Measurements from ENCODE around the gene ANAPC13.

GRCh38 chr3:134446800-134447199 is 39.0 kb downstream of the ANAPC13 start:
- TF ChIP-seq, protein P1, sequence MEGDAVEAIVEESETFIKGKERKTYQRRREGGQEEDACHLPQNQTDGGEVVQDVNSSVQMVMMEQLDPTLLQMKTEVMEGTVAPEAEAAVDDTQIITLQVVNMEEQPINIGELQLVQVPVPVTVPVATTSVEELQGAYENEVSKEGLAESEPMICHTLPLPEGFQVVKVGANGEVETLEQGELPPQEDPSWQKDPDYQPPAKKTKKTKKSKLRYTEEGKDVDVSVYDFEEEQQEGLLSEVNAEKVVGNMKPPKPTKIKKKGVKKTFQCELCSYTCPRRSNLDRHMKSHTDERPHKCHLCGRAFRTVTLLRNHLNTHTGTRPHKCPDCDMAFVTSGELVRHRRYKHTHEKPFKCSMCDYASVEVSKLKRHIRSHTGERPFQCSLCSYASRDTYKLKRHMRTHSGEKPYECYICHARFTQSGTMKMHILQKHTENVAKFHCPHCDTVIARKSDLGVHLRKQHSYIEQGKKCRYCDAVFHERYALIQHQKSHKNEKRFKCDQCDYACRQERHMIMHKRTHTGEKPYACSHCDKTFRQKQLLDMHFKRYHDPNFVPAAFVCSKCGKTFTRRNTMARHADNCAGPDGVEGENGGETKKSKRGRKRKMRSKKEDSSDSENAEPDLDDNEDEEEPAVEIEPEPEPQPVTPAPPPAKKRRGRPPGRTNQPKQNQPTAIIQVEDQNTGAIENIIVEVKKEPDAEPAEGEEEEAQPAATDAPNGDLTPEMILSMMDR (IDR thresholded peaks at IDR 0.05): no peak
- TF ChIP-seq, protein P2, sequence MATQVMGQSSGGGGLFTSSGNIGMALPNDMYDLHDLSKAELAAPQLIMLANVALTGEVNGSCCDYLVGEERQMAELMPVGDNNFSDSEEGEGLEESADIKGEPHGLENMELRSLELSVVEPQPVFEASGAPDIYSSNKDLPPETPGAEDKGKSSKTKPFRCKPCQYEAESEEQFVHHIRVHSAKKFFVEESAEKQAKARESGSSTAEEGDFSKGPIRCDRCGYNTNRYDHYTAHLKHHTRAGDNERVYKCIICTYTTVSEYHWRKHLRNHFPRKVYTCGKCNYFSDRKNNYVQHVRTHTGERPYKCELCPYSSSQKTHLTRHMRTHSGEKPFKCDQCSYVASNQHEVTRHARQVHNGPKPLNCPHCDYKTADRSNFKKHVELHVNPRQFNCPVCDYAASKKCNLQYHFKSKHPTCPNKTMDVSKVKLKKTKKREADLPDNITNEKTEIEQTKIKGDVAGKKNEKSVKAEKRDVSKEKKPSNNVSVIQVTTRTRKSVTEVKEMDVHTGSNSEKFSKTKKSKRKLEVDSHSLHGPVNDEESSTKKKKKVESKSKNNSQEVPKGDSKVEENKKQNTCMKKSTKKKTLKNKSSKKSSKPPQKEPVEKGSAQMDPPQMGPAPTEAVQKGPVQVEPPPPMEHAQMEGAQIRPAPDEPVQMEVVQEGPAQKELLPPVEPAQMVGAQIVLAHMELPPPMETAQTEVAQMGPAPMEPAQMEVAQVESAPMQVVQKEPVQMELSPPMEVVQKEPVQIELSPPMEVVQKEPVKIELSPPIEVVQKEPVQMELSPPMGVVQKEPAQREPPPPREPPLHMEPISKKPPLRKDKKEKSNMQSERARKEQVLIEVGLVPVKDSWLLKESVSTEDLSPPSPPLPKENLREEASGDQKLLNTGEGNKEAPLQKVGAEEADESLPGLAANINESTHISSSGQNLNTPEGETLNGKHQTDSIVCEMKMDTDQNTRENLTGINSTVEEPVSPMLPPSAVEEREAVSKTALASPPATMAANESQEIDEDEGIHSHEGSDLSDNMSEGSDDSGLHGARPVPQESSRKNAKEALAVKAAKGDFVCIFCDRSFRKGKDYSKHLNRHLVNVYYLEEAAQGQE (IDR thresholded peaks at IDR 0.05; ENCODE audit: insufficient read depth in 1 of 2, low read depth in 2 of 2, low read length in 1 of 2): no peak
